Activated naive CD4-positive, alpha-beta T cell treated with anti-CD3 and anti-CD28 coated beads, Interleukin-2, amount 50 U/mL, for 24 hours (primary cell): Measurements from ENCODE around the gene SBNO2.
"Not testable (repeated sequence)": the region's sequence is repeated elsewhere in the genome, so short reads cannot be mapped to it uniquely, and the experiment has no call there.

Experiments used
- H3K27ac Mint-ChIP-seq: one replicate; pipeline ENCODE4 v1.8.0; 2021; ENCODE audit warnings: mild to moderate bottlenecking, mixed read lengths
- H3K27me3 Mint-ChIP-seq: one replicate; pipeline ENCODE4 v1.8.0; 2021; ENCODE audit warnings: mixed read lengths
- H3K36me3 Mint-ChIP-seq: one replicate; pipeline ENCODE4 v1.8.0; 2021; ENCODE audit warnings: mixed read lengths
- H3K4me1 Mint-ChIP-seq: one replicate; pipeline ENCODE4 v1.8.0; 2021; ENCODE audit warnings: mixed read lengths
- H3K4me3 Mint-ChIP-seq: one replicate; pipeline ENCODE4 v1.8.0; 2021; ENCODE audit warnings: mild to moderate bottlenecking, mixed read lengths
- H3K9me3 Mint-ChIP-seq: one replicate; pipeline ENCODE4 v1.8.0; 2021; ENCODE audit warnings: mixed read lengths

Gene SBNO2

DNA sequence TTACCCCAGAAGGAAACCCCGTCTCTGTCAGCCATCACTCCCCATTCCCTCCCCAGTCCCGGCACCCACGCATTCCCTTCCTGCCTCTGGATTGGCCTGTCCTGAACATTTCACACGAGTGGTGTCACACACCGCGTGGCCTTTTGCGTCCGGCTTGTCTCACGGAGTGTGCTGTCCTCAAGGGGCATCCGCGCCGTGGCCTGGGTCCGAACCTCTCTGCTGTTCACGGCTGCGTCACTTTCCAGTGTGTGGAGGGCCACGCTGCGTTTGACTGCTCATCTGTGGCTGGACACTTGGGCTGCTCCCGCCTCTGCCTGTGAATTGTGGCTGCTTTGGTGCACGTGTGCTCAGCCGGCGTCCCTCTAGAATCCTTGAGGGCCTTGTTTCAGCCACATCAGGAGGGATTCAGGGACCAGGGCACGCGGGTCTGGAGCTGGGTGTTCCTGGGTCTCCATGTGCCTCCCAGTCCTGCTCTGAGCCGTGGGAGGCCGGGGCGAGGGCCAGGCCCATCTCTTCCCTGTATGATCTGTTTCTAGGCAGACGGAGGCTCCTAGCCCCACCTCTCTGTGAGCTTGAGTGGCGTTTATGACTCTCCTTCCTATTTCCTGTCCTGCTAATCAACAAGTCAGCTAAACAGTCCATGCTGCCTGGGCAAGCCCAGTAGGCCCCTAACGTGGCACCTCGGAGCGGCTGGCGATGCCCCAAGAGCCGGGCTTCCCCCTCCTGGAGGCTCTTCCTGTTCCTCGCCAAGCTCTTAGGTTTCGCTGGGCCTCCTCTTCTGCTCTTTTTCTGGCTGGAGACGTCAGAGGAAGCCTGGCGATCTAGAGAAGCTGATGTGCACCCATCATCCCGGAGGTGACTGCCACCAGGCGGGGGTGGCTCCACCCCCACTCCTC, 39.6 kb upstream of the SBNO2 start:
- H3K4me1 Mint-ChIP-seq = peaks cover 28% of the 10 kb centered on the region
- H3K36me3 Mint-ChIP-seq = peaks cover 5% of the 10 kb centered on the region
- peak overlapping the region; percentile 76 for H3K4me3 Mint-ChIP-seq
- no peaks in the 10 kb centered on the region for H3K9me3 Mint-ChIP-seq
- H3K27me3 Mint-ChIP-seq = no peaks in the 10 kb centered on the region
- peak overlapping the region; percentile 94 for H3K27ac Mint-ChIP-seq

GRCh38 chr19:1211494-1212234, 37.6 kb upstream of the SBNO2 start:
- H3K4me3 Mint-ChIP-seq = no peak overlapping the region
- peaks cover 28% of the 10 kb centered on the region for H3K4me1 Mint-ChIP-seq
- H3K9me3 Mint-ChIP-seq = no peaks in the 10 kb centered on the region
- H3K36me3 Mint-ChIP-seq = peaks cover 5% of the 10 kb centered on the region
- no peaks in the 10 kb centered on the region for H3K27me3 Mint-ChIP-seq
- peak overlapping the region; percentile 35 for H3K27ac Mint-ChIP-seq

GRCh38 chr19:1210227-1210538, 36.1 kb upstream of the SBNO2 start:
- Mint-ChIP-seq H3K4me1 (peaks cover 28% of the 10 kb centered on the region), H3K27ac (no peak overlapping the region), H3K4me3 (no peak overlapping the region), H3K9me3 (no peaks in the 10 kb centered on the region), H3K27me3 (no peaks in the 10 kb centered on the region), H3K36me3 (peaks cover 5% of the 10 kb centered on the region)

DNA sequence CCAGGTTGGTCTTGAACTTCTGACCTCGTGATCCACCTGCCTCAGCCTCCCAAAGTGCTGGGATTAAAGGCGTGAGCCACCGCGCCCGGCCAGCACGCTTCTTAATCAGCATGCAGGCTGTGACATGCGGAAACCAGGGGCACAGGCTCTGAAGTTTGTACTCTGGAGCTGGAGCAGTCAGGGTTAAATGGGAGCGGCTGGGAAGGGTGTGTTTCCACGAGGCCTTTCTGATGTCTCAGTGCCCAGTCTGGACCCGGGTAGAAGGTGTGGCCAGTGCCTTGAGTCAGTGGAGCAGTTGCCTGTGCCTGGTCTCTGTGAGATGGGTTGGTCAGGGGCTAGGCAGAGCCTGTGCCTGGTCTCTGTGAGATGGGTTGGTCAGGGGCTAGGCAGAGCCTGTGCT, 34.8 kb upstream of the SBNO2 start:
- not testable (repeated sequence) for H3K27ac Mint-ChIP-seq, H3K36me3 Mint-ChIP-seq, H3K4me3 Mint-ChIP-seq, H3K9me3 Mint-ChIP-seq, H3K27me3 Mint-ChIP-seq
- peaks cover 27% of the 10 kb centered on the region for H3K4me1 Mint-ChIP-seq

GRCh38 chr19:1206864-1207450, 32.9 kb upstream of the SBNO2 start:
- Mint-ChIP-seq H3K4me1 (peaks cover 30% of the 10 kb centered on the region), H3K36me3 (no peaks in the 10 kb centered on the region), H3K27ac (peak overlapping the region; percentile 86), H3K4me3 (peak overlapping the region; percentile 94), H3K27me3 (no peaks in the 10 kb centered on the region), H3K9me3 (no peaks in the 10 kb centered on the region)

DNA sequence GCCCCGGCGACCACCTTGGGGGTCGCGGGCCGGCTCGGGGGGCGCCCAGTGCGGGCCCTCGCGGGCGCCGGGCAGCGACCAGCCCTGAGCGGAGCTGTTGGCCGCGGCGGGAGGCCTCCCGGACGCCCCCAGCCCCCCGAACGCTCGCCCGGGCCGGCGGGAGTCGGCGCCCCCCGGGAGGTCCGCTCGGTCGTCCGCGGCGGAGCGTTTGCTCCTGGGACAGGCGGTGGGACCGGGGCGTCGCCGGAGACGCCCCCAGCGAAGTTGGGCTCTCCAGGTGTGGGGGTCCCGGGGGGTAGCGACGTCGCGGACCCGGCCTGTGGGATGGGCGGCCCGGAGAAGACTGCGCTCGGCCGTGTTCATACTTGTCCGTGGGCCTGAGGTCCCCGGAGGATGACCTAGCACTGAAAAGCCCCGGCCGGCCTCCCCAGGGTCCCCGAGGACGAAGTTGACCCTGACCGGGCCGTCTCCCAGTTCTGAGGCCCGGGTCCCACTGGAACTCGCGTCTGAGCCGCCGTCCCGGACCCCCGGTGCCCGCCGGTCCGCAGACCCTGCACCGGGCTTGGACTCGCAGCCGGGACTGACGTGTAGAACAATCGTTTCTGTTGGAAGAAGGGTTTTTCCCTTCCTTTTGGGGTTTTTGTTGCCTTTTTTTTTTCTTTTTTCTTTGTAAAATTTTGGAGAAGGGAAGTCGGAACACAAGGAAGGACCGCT, 32.2 kb upstream of the SBNO2 start:
- no peaks in the 10 kb centered on the region for H3K36me3 Mint-ChIP-seq
- peaks cover 25% of the 10 kb centered on the region for H3K4me1 Mint-ChIP-seq
- peak overlapping the region; percentile 94 for H3K4me3 Mint-ChIP-seq
- H3K9me3 Mint-ChIP-seq = no peaks in the 10 kb centered on the region
- no peaks in the 10 kb centered on the region for H3K27me3 Mint-ChIP-seq
- H3K27ac Mint-ChIP-seq = peak overlapping the region; percentile 86

- Mint-ChIP-seq H3K9me3 (no peaks in the 10 kb centered on the region), H3K27me3 (no peaks in the 10 kb centered on the region), H3K4me1 (peaks cover 22% of the 10 kb centered on the region), H3K4me3 (peak within 1 kb of the TSS; percentile 94), H3K36me3 (no peaks in the 10 kb centered on the region), H3K27ac (peak within 1 kb of the TSS; percentile 86)
Measured at GRCh38 chr19:1205114-1206099, 31.3 kb upstream of the SBNO2 start, which contains the start of gene STK11. Gene STK11 (plus strand): TSS chr19:1205778. CDS start chr19:1206914, 1,136 bp downstream.

DNA sequence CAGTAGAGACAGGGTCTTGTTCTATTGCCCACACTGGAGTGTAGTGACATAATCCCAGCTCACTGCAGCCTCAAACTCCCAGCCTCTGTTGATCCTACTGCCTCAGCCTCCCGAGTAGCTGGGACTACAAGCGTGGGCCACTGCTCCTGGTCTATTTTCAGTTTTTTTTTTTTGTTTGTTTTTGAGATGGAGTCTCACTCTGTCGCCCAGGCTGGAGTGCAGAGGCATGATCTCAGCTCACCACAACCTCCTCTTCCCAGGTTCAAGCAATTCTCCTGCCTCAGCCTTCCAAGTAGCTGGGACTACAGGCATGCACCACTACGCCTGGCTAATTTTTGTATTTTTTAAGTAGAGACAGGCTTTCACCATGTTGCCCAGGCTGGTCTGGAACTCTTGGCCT, 26.5 kb upstream of the SBNO2 start:
- H3K27me3 Mint-ChIP-seq, H3K36me3 Mint-ChIP-seq, H3K9me3 Mint-ChIP-seq, H3K4me3 Mint-ChIP-seq, H3K27ac Mint-ChIP-seq: not testable (repeated sequence)
- peaks cover 15% of the 10 kb centered on the region for H3K4me1 Mint-ChIP-seq

GRCh38 chr19:1199531-1199930, 25.5 kb upstream of the SBNO2 start:
- Mint-ChIP-seq H3K9me3 (no peaks in the 10 kb centered on the region), H3K27me3 (no peaks in the 10 kb centered on the region), H3K36me3 (no peaks in the 10 kb centered on the region), H3K27ac (no peak overlapping the region), H3K4me3 (no peak overlapping the region), H3K4me1 (peaks cover 14% of the 10 kb centered on the region)

DNA sequence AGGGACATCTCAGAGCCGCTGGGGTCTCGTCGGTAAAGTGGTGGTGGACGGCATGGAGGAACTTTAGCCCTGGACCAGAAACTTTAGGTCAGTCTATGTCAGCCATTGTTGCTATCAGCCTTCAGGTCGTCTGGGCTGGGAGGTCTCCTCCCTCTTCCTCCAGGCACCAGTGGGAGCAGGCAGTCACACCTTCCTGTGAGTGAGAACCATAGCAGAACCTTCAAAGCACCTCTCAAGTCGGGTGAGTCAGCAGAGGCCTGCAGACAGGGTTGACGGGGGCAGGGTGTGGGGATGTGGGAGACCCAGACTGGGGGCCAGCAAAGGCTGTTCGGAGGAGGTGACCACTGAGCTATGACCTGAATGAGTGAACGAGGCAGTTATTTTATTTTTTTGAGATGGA, 15.4 kb upstream of the SBNO2 start:
- H3K9me3 Mint-ChIP-seq = no peaks in the 10 kb centered on the region
- H3K27ac Mint-ChIP-seq = peak overlapping the region; percentile 88
- peak overlapping the region; percentile 47 for H3K4me3 Mint-ChIP-seq
- no peaks in the 10 kb centered on the region for H3K27me3 Mint-ChIP-seq
- no peaks in the 10 kb centered on the region for H3K36me3 Mint-ChIP-seq
- H3K4me1 Mint-ChIP-seq = peaks cover 18% of the 10 kb centered on the region

DNA sequence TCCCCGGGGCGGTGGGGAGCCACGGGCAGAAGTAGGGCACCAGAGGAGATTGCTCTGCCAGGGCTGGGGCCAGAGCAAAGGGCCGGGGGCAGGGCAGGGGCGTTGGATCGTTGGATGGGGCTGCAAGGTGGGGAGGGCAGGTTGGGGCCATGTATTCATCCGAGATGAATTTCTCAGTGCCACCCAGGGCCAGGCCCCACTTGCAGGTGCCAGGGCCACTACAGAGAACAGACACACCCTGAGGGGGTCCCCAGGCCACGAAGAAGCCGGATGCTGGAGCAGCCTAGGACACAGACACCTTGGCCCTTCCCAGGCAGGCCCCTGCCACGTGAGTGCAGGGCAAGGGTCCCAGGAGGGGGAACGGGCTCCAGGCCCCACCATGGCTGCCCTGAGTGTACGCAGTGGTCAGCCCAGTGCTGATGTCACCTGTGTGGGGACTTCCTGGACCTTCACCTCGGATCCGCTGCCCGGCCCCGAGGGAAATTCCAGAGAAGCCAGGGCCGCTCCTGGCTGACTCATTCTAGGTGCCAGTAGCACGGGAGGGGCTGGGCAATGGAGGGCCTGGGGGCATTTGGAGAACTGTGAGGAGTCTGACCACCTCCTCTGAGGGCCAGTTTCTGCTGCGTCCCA, 9.6 kb upstream of the SBNO2 start:
- Mint-ChIP-seq H3K4me1 (peaks cover 10% of the 10 kb centered on the region), H3K4me3 (no peak overlapping the region), H3K27ac (no peak overlapping the region), H3K27me3 (no peaks in the 10 kb centered on the region), H3K9me3 (no peaks in the 10 kb centered on the region), H3K36me3 (no peaks in the 10 kb centered on the region)

DNA sequence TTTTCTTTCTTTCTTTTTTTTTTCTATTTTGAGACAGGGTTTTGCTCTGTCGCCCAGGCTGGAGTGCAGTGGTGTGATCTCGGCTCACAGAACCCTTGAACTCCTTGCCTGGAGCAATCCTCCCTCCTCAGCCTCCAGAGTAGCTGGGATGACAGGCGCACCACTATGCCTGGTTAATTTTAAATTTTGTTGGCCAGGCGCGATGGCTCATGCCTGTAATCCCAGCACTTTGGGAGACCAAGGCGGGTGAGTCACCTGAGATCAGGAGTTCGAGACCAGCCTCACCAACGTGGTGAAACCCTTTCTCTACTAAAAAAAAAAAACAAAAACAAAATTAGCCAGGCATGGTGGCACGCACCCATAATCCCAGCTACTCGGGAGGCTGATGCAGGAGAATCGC, 8.7 kb upstream of the SBNO2 start:
- no peak overlapping the region for H3K27ac Mint-ChIP-seq
- no peaks in the 10 kb centered on the region for H3K9me3 Mint-ChIP-seq
- H3K4me1 Mint-ChIP-seq = peaks cover 10% of the 10 kb centered on the region
- H3K27me3 Mint-ChIP-seq = no peaks in the 10 kb centered on the region
- H3K36me3 Mint-ChIP-seq = no peaks in the 10 kb centered on the region
- no peak overlapping the region for H3K4me3 Mint-ChIP-seq

DNA sequence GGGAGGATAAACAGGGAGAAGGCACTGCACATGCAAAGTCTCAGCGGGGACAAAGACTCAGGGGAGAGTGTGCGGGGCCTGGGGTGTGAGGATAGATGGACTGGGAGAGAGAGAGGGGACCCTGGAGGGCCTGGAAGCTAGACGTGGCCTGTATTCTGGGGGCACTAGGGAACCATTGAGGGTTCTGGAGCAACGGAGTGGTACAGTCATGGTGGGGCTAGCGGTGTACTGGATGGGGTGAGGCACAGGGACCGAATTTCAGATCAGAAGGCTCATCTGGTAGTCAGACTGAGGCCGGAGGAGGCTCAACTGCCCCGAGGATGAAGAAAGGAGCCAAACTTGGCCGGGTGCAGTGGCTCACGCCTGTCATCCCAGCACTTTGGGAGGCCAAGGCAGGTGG, 8.0 kb upstream of the SBNO2 start:
- H3K27me3 Mint-ChIP-seq = no peaks in the 10 kb centered on the region
- no peak overlapping the region for H3K4me3 Mint-ChIP-seq
- no peaks in the 10 kb centered on the region for H3K9me3 Mint-ChIP-seq

DNA sequence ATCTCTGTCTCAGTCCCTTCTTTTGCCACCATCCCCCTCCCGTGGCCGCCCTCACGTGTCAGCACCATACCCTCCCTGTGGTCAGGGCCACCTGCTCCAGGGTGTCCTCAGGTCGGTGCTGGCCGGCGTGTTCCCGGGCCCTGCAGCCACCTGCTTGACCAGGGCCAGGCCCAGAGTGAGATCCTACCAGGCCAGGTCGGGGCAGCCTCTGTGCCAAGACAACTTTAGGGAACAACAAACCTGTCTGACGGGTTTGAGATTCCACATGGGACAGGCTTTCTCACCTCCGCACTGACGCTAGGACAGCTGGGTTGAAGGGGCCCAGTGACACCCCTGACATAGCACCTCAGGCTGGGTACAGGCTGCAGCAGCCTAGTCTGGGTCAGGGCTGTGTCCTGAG, 7.5 kb upstream of the SBNO2 start:
- Mint-ChIP-seq H3K9me3 (no peaks in the 10 kb centered on the region), H3K4me1 (peaks cover 10% of the 10 kb centered on the region), H3K27me3 (no peaks in the 10 kb centered on the region), H3K4me3 (no peak overlapping the region), H3K27ac (peak overlapping the region; percentile 72), H3K36me3 (no peaks in the 10 kb centered on the region)

More for the DNA sequence above, 8.0 kb upstream of the SBNO2 start:
- H3K36me3 Mint-ChIP-seq = no peaks in the 10 kb centered on the region
- peaks cover 10% of the 10 kb centered on the region for H3K4me1 Mint-ChIP-seq
- peak overlapping the region; percentile 72 for H3K27ac Mint-ChIP-seq
